Adrenal gland (tissue), 12 donors: ENCODE results near the gene SLC25A23. TPM values are rescaled to one million over a fixed set of nuclear protein-coding genes. Genes with fewer than 3 reads are reported as not detected.

Source experiments
- DNase-seq, 7 donors: peaks; one replicate each; pipeline ENCODE4 v3.0.0-alpha.2; 2019 to 2020
- H3K27ac ChIP-seq, 5 donors: fragments of 200-600 bp; sonication (generic) in 4 of 5; 1 replicate in 3 of 5; 2 replicates in 2 of 5; pipeline versions ENCODE4 v1.5.1 to v1.8.0; 2016 to 2020; ENCODE audit warnings: mild to moderate bottlenecking in 1 of 5
- H3K27me3 ChIP-seq: fragments of 200-600 bp; 2 replicates; pipeline ENCODE4 v1.8.0; 2021
- H3K36me3 ChIP-seq, 2 donors: fragments of 200-600 bp; replicated peaks in 1 of 2; 1 replicate in 1 of 2; 2 replicates in 1 of 2; pipeline versions ENCODE4 v1.5.1 to v1.8.0; 2018 to 2022
- H3K4me1 ChIP-seq, 2 donors: fragments of 200-600 bp; replicated peaks in 1 of 2; 1 replicate in 1 of 2; 2 replicates in 1 of 2; pipeline versions ENCODE4 v1.5.1 to v1.8.0; 2018 to 2021
- H3K4me3 ChIP-seq, 4 donors: fragments of 200-600 bp; sonication (generic) in 3 of 4; one replicate each; pipeline ENCODE4 v1.5.1; 2016 to 2018
- H3K9me3 ChIP-seq, 3 donors: fragments of 200-600 bp; sonication (generic) in 1 of 3; replicated peaks in 1 of 3; 1 replicate in 2 of 3; 2 replicates in 1 of 3; pipeline versions ENCODE4 v1.5.1 to v1.8.0; 2016 to 2021
- CTCF ChIP-seq, 6 experiments: fragments of 450-650 bp in 4 of 6; fragments of 200-600 bp in 2 of 6; sonication (generic) in 1 of 6; IDR thresholded peaks; 1 replicate in 5 of 6; 2 replicates in 1 of 6; pipeline versions ENCODE4 v1.5.1 to v1.8.0; 2016 to 2021; ENCODE audit warnings: antibody characterized with exemption in 6 of 6, mild to moderate bottlenecking in 2 of 6, moderate library complexity in 1 of 6
- POLR2A ChIP-seq, 2 donors: fragments of 450-650 bp; IDR thresholded peaks; one replicate each; pipeline ENCODE4 v1.6.1; 2017; ENCODE audit warnings: antibody characterized with exemption in 2 of 2, mild to moderate bottlenecking in 2 of 2, moderate library complexity in 1 of 2
- WGBS, 4 donors: extraction: QIAGEN DNeasy Blood & Tissue Kit in 2 of 4; methylation state at CpG; one replicate each; pipeline versions ENCODE4 v1.1.5 to v1.1.7; 2013 to 2017; 5-methylcytosine and 5-hydroxymethylcytosine counted together
- intact Hi-C, 2 donors: fragments of 100-400 bp; cut with DNase I; formaldehyde crosslinking; loops; one replicate each; pipeline versions ENCODE4 v1.14.1 to v1.15.0; 2022 to 2023
- polyA plus RNA-seq, 3 donors: library from polyadenylated mRNA; stranded (reverse); fragments of 200-250 nt in 2 of 3; fragments of 350-450 nt in 1 of 3; fragmentation: Illumina TruSeq in 1 of 3; extraction: RNeasy Lipid Tissue Mini Kit (QIAGEN cat#74804) in 1 of 3; gene quantifications; one replicate each; pipeline ENCODE4 v1.2.3, GENCODE V29; 2013 to 2014
- total RNA-seq, 9 donors: library from RNA; depleted of rRNA in 4 of 9; stranded (reverse); fragments of >200 nt in 4 of 9; fragments of 120-200 nt in 1 of 9; fragmentation: NEBNext Ultra II Directional in 1 of 9; extraction: Animal tissue kit (Norgen Biotek cat#: 25700) in 1 of 9; gene quantifications; one replicate each; pipeline versions ENCODE4 v1.1.0 to v1.2.4, GENCODE V29; 2013 to 2023
- donor health status: healthy with polysubstance abuse.
- donor health status: Bipolar disorder and iron deficiency.
- donor health status: DM: yes; HTN: yes; CAD: no.
- donor health status: DM: no; HTN: no; CAD: no.
- donor health status: DM: no; HTN: no; CAD: no.
- donor health status: DM: yes; HTN: yes; CAD: no.

The SLC25A23 gene
- total and polyA plus RNA-seq, 12 donors: 41.2 to 189 (median 69.1) TPM

GRCh38 chr19:6414793-6415590 is 44.6 kb downstream of the SLC25A23 start:
- no peak for DNase-seq
- H3K27me3 ChIP-seq: no peaks in the 10 kb centered on the region
- TF ChIP-seq CTCF (IDR thresholded peaks at IDR 0.05): no peak
- no peak for TF ChIP-seq POLR2A (IDR thresholded peaks at IDR 0.05)
- intact Hi-C loops: no loop called here
- H3K9me3 ChIP-seq: no peaks in the 10 kb centered on the region
- peaks cover 0 to 61% of the 10 kb centered on the region in 2 donors for H3K36me3 ChIP-seq
- no peak overlapping the region for H3K4me3 ChIP-seq
- WGBS, 4 donors: 87 to 91% (median 89%) methylated on average over 25 to 47 of the region's 47 CpGs
- peaks cover 0 to 12% of the 10 kb centered on the region in 2 donors for H3K4me1 ChIP-seq
- no peak overlapping the region for H3K27ac ChIP-seq

GRCh38 chr19:6413721-6414643 is 45.6 kb downstream of the SLC25A23 start:
- peak overlapping the region in 1 of 5 donors; percentile 30 for H3K27ac ChIP-seq
- no peak for DNase-seq
- H3K9me3 ChIP-seq: no peaks in the 10 kb centered on the region
- no peaks in the 10 kb centered on the region for H3K27me3 ChIP-seq
- H3K4me3 ChIP-seq: no peak overlapping the region
- intact Hi-C loops: no loop called here
- WGBS, 4 donors: 74 to 79% (median 77%) methylated on average over 42 of the region's 42 CpGs
- peaks cover 0 to 10% of the 10 kb centered on the region in 2 donors for H3K4me1 ChIP-seq
- TF ChIP-seq CTCF (IDR thresholded peaks at IDR 0.05) (no peak), POLR2A (IDR thresholded peaks at IDR 0.05) (no peak)
- H3K36me3 ChIP-seq: peaks cover 0 to 50% of the 10 kb centered on the region in 2 donors

- intact Hi-C loops: no loop called here
- H3K27ac ChIP-seq: peak overlapping the region in 2 of 5 donors; percentile 5 to 24
- WGBS, 4 donors: 63 to 72% (median 67%) methylated on average over 10 of the region's 10 CpGs
Measured at GRCh38 chr19:6413291-6413690, 46.3 kb downstream of the SLC25A23 start.

More at GRCh38 chr19:6413291-6413690, 46.3 kb downstream of the SLC25A23 start:
- H3K36me3 ChIP-seq: peaks cover 0 to 44% of the 10 kb centered on the region in 2 donors
- DNase-seq: no peak
- TF ChIP-seq POLR2A (IDR thresholded peaks at IDR 0.05) (no peak), CTCF (IDR thresholded peaks at IDR 0.05) (no peak)
- H3K9me3 ChIP-seq: no peaks in the 10 kb centered on the region
- peaks cover 0 to 5% of the 10 kb centered on the region in 2 donors for H3K4me1 ChIP-seq
- no peaks in the 10 kb centered on the region for H3K27me3 ChIP-seq
- no peak overlapping the region for H3K4me3 ChIP-seq
